ENCODE measurements around the gene NACC1. TPM values are rescaled to one million over a fixed set of nuclear protein-coding genes. Genes with fewer than 3 reads are reported as not detected.
A peak's percentile ranks its signal among the peaks of the same experiment; 100 is the strongest.

Gene NACC1
- total RNA-seq, 2 experiments from 2014 or later: 82.2 to 96.0 TPM

- Mint-ChIP-seq H3K36me3 (no peaks in the 10 kb centered on the region), H3K4me3 (no peak overlapping the region), H3K9me3 (ENCODE audit: low read depth) (no peaks in the 10 kb centered on the region), H3K27ac (peak overlapping the region; percentile 47), H3K27me3 (no peaks in the 10 kb centered on the region), H3K4me1 (peaks cover 44% of the 10 kb centered on the region)
- CTCF ChIA-PET: interaction anchor here (0.8 to 2.4 kb wide), 2 partner anchors 10 to 17 kb away, joined by 5 to 11 read pairs; no protein-coding TSS in a partner anchor
- no peak for ATAC-seq
- DNase-seq: peak; percentile 63
These were observed 3.6 kb downstream of the NACC1 start for GRCh38 chr19:13121551-13122274.

- no peak for DNase-seq
- CTCF ChIA-PET: no interaction called here
- Mint-ChIP-seq H3K36me3 (no peaks in the 10 kb centered on the region), H3K27me3 (no peaks in the 10 kb centered on the region), H3K4me3 (no peak overlapping the region), H3K4me1 (peaks cover 44% of the 10 kb centered on the region), H3K9me3 (ENCODE audit: low read depth) (no peaks in the 10 kb centered on the region), H3K27ac (peak overlapping the region; percentile 47)
- no peak for ATAC-seq
These were observed 4.3 kb downstream of the NACC1 start for GRCh38 chr19:13122275-13122878.

GRCh38 chr19:13122980-13123957 lies 5.2 kb downstream of the NACC1 start:
- no peaks in the 10 kb centered on the region for H3K36me3 Mint-ChIP-seq
- no peaks in the 10 kb centered on the region for H3K9me3 Mint-ChIP-seq (ENCODE audit: low read depth)
- CTCF ChIA-PET: interaction anchor here (1.1 kb wide), 1 partner anchor 163 kb away, joined by 3 read pairs; no protein-coding TSS in a partner anchor
- H3K27ac Mint-ChIP-seq: no peak overlapping the region
- peaks cover 44% of the 10 kb centered on the region for H3K4me1 Mint-ChIP-seq
- no peaks in the 10 kb centered on the region for H3K27me3 Mint-ChIP-seq
- no peak for DNase-seq
- no peak for ATAC-seq
- H3K4me3 Mint-ChIP-seq: no peak overlapping the region

- Mint-ChIP-seq H3K36me3 (peaks cover 2% of the 10 kb centered on the region), H3K4me3 (no peak overlapping the region), H3K27me3 (no peaks in the 10 kb centered on the region), H3K27ac (no peak overlapping the region), H3K4me1 (peaks cover 23% of the 10 kb centered on the region), H3K9me3 (ENCODE audit: low read depth) (no peaks in the 10 kb centered on the region)
- ATAC-seq (no peak), DNase-seq (no peak)
- CTCF ChIA-PET: interaction anchor here (0.7 to 1.7 kb wide), 4 partner anchors 8 to 151 kb away, joined by 3 to 4 read pairs (median 4); partner anchors contain the start of genes IER2 and STX10
These were observed 9.0 kb downstream of the NACC1 start for GRCh38 chr19:13127051-13127450.

- Mint-ChIP-seq H3K27me3 (no peaks in the 10 kb centered on the region), H3K4me3 (no peak overlapping the region), H3K9me3 (ENCODE audit: low read depth) (no peaks in the 10 kb centered on the region), H3K4me1 (peaks cover 24% of the 10 kb centered on the region), H3K27ac (peak overlapping the region; percentile 3), H3K36me3 (peaks cover 2% of the 10 kb centered on the region)
- CTCF ChIA-PET: interaction anchor here (0.8 to 1.3 kb wide), 3 partner anchors 9 to 150 kb away, joined by 3 to 4 read pairs (median 3); no protein-coding TSS in a partner anchor
- DNase-seq: no peak
- ATAC-seq: no peak
These were observed 9.9 kb downstream of the NACC1 start for GRCh38 chr19:13127811-13128575.

GRCh38 chr19:13128583-13128982 lies 10.5 kb downstream of the NACC1 start:
- CTCF ChIA-PET: interaction anchor here (1.2 to 2.1 kb wide), 2 partner anchors 10 to 66 kb away, joined by 3 to 5 read pairs; partner anchors contain the start of gene NACC1
- H3K27ac Mint-ChIP-seq: peak overlapping the region; percentile 61
- peaks cover 26% of the 10 kb centered on the region for H3K4me1 Mint-ChIP-seq
- peaks cover 2% of the 10 kb centered on the region for H3K36me3 Mint-ChIP-seq
- no peak overlapping the region for H3K4me3 Mint-ChIP-seq
- no peaks in the 10 kb centered on the region for H3K27me3 Mint-ChIP-seq
- H3K9me3 Mint-ChIP-seq (ENCODE audit: low read depth): no peaks in the 10 kb centered on the region
- no peak for DNase-seq
- no peak for ATAC-seq

- no peak overlapping the region for H3K4me3 Mint-ChIP-seq
- no peak overlapping the region for H3K27ac Mint-ChIP-seq
- peaks cover 2% of the 10 kb centered on the region for H3K36me3 Mint-ChIP-seq
- no peaks in the 10 kb centered on the region for H3K9me3 Mint-ChIP-seq (ENCODE audit: low read depth)
- CTCF ChIA-PET: interaction anchor here (2.1 kb wide), 1 partner anchor 11 kb away, joined by 5 read pairs; the partner anchor contains the start of gene NACC1
- DNase-seq (no peak), ATAC-seq (no peak)
- peaks cover 29% of the 10 kb centered on the region for H3K4me1 Mint-ChIP-seq
- no peaks in the 10 kb centered on the region for H3K27me3 Mint-ChIP-seq
These were observed 11.3 kb downstream of the NACC1 start for GRCh38 chr19:13129384-13129783.

GRCh38 chr19:13130886-13131490 lies 12.9 kb downstream of the NACC1 start:
- H3K4me3 Mint-ChIP-seq: no peak overlapping the region
- H3K27me3 Mint-ChIP-seq: no peaks in the 10 kb centered on the region
- H3K27ac Mint-ChIP-seq: peak overlapping the region; percentile 75
- H3K4me1 Mint-ChIP-seq: peaks cover 29% of the 10 kb centered on the region
- H3K9me3 Mint-ChIP-seq (ENCODE audit: low read depth): no peaks in the 10 kb centered on the region
- DNase-seq (no peak), ATAC-seq (no peak)
- H3K36me3 Mint-ChIP-seq: peaks cover 4% of the 10 kb centered on the region
- CTCF ChIA-PET: interaction anchor here (1.2 to 2.6 kb wide), 4 partner anchors 12 to 165 kb away, joined by 4 to 13 read pairs (median 6); partner anchors contain the start of genes IER2, NACC1 and STX10

- peak overlapping the region; percentile 77 for H3K27ac Mint-ChIP-seq
- H3K27me3 Mint-ChIP-seq: no peaks in the 10 kb centered on the region
- CTCF ChIA-PET: interaction anchor here (1.0 to 2.6 kb wide), 11 partner anchors 12 to 167 kb away, joined by 3 to 13 read pairs (median 5); partner anchors contain the start of genes IER2, NACC1 and STX10
- peak overlapping the region; percentile 18 for H3K4me3 Mint-ChIP-seq
- peaks cover 11% of the 10 kb centered on the region for H3K36me3 Mint-ChIP-seq
- ATAC-seq (peak; percentile 95), DNase-seq (peak; percentile 84)
- H3K4me1 Mint-ChIP-seq: peaks cover 29% of the 10 kb centered on the region
- H3K9me3 Mint-ChIP-seq (ENCODE audit: low read depth): no peaks in the 10 kb centered on the region
These were observed 14.6 kb downstream of the NACC1 start for GRCh38 chr19:13132471-13133180.

- CTCF ChIA-PET: interaction anchor here (1.0 to 2.6 kb wide), 8 partner anchors 11 to 169 kb away, joined by 3 to 13 read pairs (median 4); partner anchors contain the start of gene NACC1
- Mint-ChIP-seq H3K27me3 (no peaks in the 10 kb centered on the region), H3K4me1 (peaks cover 29% of the 10 kb centered on the region), H3K4me3 (no peak overlapping the region), H3K27ac (peak overlapping the region; percentile 77), H3K9me3 (ENCODE audit: low read depth) (no peaks in the 10 kb centered on the region), H3K36me3 (peaks cover 17% of the 10 kb centered on the region)
- no peak for ATAC-seq
- DNase-seq: no peak
These were observed 15.3 kb downstream of the NACC1 start for GRCh38 chr19:13133241-13133870.

- CTCF ChIA-PET: interaction anchor here (0.6 kb wide), 1 partner anchor 60 kb away, joined by 3 read pairs; no protein-coding TSS in a partner anchor
- H3K4me1 Mint-ChIP-seq: peaks cover 29% of the 10 kb centered on the region
- H3K36me3 Mint-ChIP-seq: peaks cover 18% of the 10 kb centered on the region
- no peaks in the 10 kb centered on the region for H3K9me3 Mint-ChIP-seq (ENCODE audit: low read depth)
- DNase-seq (no peak), ATAC-seq (no peak)
- no peak overlapping the region for H3K27ac Mint-ChIP-seq
- H3K27me3 Mint-ChIP-seq: no peaks in the 10 kb centered on the region
- no peak overlapping the region for H3K4me3 Mint-ChIP-seq
These were observed 16.6 kb downstream of the NACC1 start for GRCh38 chr19:13134626-13135025.

Data from activated CD8-positive, alpha-beta memory T cell treated with anti-CD3 and anti-CD28 coated beads, Interleukin-2, amount 10 ng/mL, durations not matched to agents 7 days and 5 days (primary cell).